Gastrocnemius medialis (tissue), 4 donors: Measurements from ENCODE around the gene RAP2A. TPM values are rescaled to one million over a fixed set of nuclear protein-coding genes. Genes with fewer than 3 reads are reported as not detected.

Experiments used
- ATAC-seq, 2 donors: fragments of 150-250 bp; one replicate each; pipeline ENCODE4 v1.9.1; 2016
- DNase-seq, 2 donors: peaks; one replicate each; pipeline ENCODE4 v3.0.0-alpha.2; 2019
- H3K27ac ChIP-seq, 4 donors: fragments of 200-600 bp; sonication (generic); 1 replicate in 1 of 4; 2 replicates in 3 of 4; pipeline ENCODE4 v1.5.1; 2016 to 2018; ENCODE audit warnings: mild to moderate bottlenecking in 2 of 4, moderate library complexity in 1 of 4
- H3K27me3 ChIP-seq, 3 donors: fragments of 200-600 bp; sonication (generic) in 2 of 3; 1 replicate in 1 of 3; 2 replicates in 2 of 3; pipeline versions ENCODE4 v1.5.1 to v1.6.0; 2016 to 2019; ENCODE audit warnings: mild to moderate bottlenecking in 1 of 3, moderate library complexity in 1 of 3
- H3K36me3 ChIP-seq, 2 donors: fragments of 200-600 bp; sonication (generic) in 1 of 2; one replicate each; pipeline ENCODE4 v1.5.1; 2017 to 2018
- H3K4me1 ChIP-seq, 2 donors: fragments of 200-600 bp; sonication (generic) in 1 of 2; one replicate each; pipeline ENCODE4 v1.5.1; 2016 to 2017; ENCODE audit warnings: mild to moderate bottlenecking in 2 of 2
- H3K4me3 ChIP-seq, 4 donors: fragments of 200-600 bp; sonication (generic) in 3 of 4; 1 replicate in 1 of 4; 2 replicates in 3 of 4; pipeline ENCODE4 v1.5.1; 2016 to 2019; ENCODE audit warnings: mild to moderate bottlenecking in 2 of 4
- H3K9me3 ChIP-seq, 3 donors: fragments of 200-600 bp; sonication (generic) in 2 of 3; 1 replicate in 1 of 3; 2 replicates in 2 of 3; pipeline ENCODE4 v1.5.1; 2016 to 2019
- CTCF ChIP-seq, 5 experiments: fragments of 450-650 bp in 3 of 5; fragments of 200-600 bp in 2 of 5; sonication (generic) in 2 of 5; IDR thresholded peaks in 4 of 5; conservative IDR thresholded peaks in 1 of 5; 1 replicate in 4 of 5; 2 replicates in 1 of 5; pipeline ENCODE4 v1.5.1; 2016 to 2019; ENCODE audit warnings: antibody characterized with exemption in 5 of 5, mild to moderate bottlenecking in 3 of 5, moderate library complexity in 3 of 5
- POLR2A ChIP-seq, 2 donors: fragments of 450-650 bp; IDR thresholded peaks; one replicate each; pipeline ENCODE4 v1.6.1; 2017; ENCODE audit warnings: antibody characterized with exemption in 2 of 2, mild to moderate bottlenecking in 2 of 2, moderate library complexity in 2 of 2
- in situ Hi-C, 4 donors: fragments of 200-750 bp; cut with MboI; loops; one replicate each; pipeline versions ENCODE4 v1.15.0 to v1.8.0; 2017; ENCODE audit warnings: low sequenced_read_pairs in 4 of 4
- intact Hi-C: fragments of 100-400 bp; cut with DNase I; formaldehyde crosslinking; loops from one replicate; pipeline ENCODE4 v1.15.1; 2023; ENCODE audit warnings: low total_unique reads
- total RNA-seq, 4 donors: library from RNA; depleted of rRNA; stranded (reverse); fragments of >200 nt; gene quantifications; one replicate each; pipeline versions ENCODE4 v1.1.0 to v1.2.3, GENCODE V29; 2016

Gene RAP2A
- total RNA-seq, 4 donors from 2014 or later, result 10.0 to 18.3 (median 15.5) TPM

- no peaks in the 10 kb centered on the region for H3K27me3 ChIP-seq
- TF ChIP-seq CTCF (IDR thresholded peaks at IDR 0.05 in 4 of 5, conservative IDR thresholded peaks at IDR 0.05 in 1 of 5), result no peak
- no peak for TF ChIP-seq POLR2A (IDR thresholded peaks at IDR 0.05)
- no peaks in the 10 kb centered on the region for H3K9me3 ChIP-seq
- intact Hi-C loops, result no loop called here
- ATAC-seq (no peak), DNase-seq (no peak)
- in situ Hi-C loops, result no loop called here
- no peak overlapping the region for H3K27ac ChIP-seq
- H3K4me3 ChIP-seq, result no peak overlapping the region
- H3K4me1 ChIP-seq, result no peaks in the 10 kb centered on the region
- peaks cover 0 to 5% of the 10 kb centered on the region in 2 donors for H3K36me3 ChIP-seq
Measured at GRCh38 chr13:97397267-97397666, 36.7 kb upstream of the RAP2A start.

- Histone ChIP-seq H3K27ac (no peak overlapping the region), H3K4me1 (peaks cover 10 to 15% of the 10 kb centered on the region in 2 donors), H3K27me3 (no peaks in the 10 kb centered on the region), H3K4me3 (no peak overlapping the region), H3K9me3 (no peaks in the 10 kb centered on the region), H3K36me3 (no peaks in the 10 kb centered on the region)
- DNase-seq (no peak), ATAC-seq (no peak)
- intact Hi-C loops, result no loop called here
- in situ Hi-C loops, result no loop called here
- TF ChIP-seq CTCF (IDR thresholded peaks at IDR 0.05 in 4 of 5, conservative IDR thresholded peaks at IDR 0.05 in 1 of 5) (no peak), POLR2A (IDR thresholded peaks at IDR 0.05) (no peak)
Measured at GRCh38 chr13:97401421-97401820, 32.5 kb upstream of the RAP2A start.

- H3K36me3 ChIP-seq, result no peaks in the 10 kb centered on the region
- no peak overlapping the region for H3K4me3 ChIP-seq
- DNase-seq (no peak), ATAC-seq (peak; percentile 58 to 70)
- in situ Hi-C loops (no loop called here), intact Hi-C loops (no loop called here)
- H3K27me3 ChIP-seq, result no peaks in the 10 kb centered on the region
- peaks cover 10 to 24% of the 10 kb centered on the region in 2 donors for H3K4me1 ChIP-seq
- H3K9me3 ChIP-seq, result no peaks in the 10 kb centered on the region
- peak overlapping the region in 2 of 4 donors; percentile 28 to 45 for H3K27ac ChIP-seq
- no peak for TF ChIP-seq CTCF (IDR thresholded peaks at IDR 0.05 in 4 of 5, conservative IDR thresholded peaks at IDR 0.05 in 1 of 5)
- no peak for TF ChIP-seq POLR2A (IDR thresholded peaks at IDR 0.05)
Measured at GRCh38 chr13:97403893-97404750, 29.8 kb upstream of the RAP2A start.

DNA sequence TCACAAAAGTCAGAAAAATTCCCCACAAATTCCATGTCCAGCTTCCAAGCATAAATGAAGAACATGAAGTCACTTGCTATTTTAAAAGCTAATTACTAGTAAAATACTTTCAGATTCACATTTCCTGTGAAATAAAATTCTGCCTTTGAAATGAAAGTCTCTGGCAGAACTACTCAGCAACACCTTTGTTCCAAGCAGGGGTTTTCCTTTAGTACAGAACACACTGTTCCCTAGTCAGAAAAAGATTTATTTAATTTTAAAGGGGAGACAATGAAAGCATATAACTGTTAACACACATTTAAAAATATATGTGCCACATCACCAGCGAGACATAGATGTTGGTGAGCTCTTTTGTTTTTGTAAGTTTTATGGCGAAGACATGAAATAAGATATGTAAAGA lies 26.4 kb upstream of the RAP2A start:
- ATAC-seq (peak; percentile 51 to 73), DNase-seq (no peak)
- TF ChIP-seq POLR2A (IDR thresholded peaks at IDR 0.05) (peak in 1 of 2 donors; percentile 11), CTCF (IDR thresholded peaks at IDR 0.05 in 4 of 5, conservative IDR thresholded peaks at IDR 0.05 in 1 of 5) (no peak)
- peaks cover 10 to 24% of the 10 kb centered on the region in 2 donors for H3K4me1 ChIP-seq
- intact Hi-C loops, result no loop called here
- H3K9me3 ChIP-seq, result no peaks in the 10 kb centered on the region
- in situ Hi-C loops, result no loop called here
- peak overlapping the region; percentile 43 to 71 (median 62) for H3K27ac ChIP-seq
- H3K36me3 ChIP-seq, result no peaks in the 10 kb centered on the region
- no peak overlapping the region for H3K4me3 ChIP-seq
- no peaks in the 10 kb centered on the region for H3K27me3 ChIP-seq
